Activated T-helper 1 cell treated with Interleukin-2 at 50 U/mL for 16 hours (primary cell): ENCODE results near the gene BMPR1B.
"Not testable (repeated sequence)": the region's sequence is repeated elsewhere in the genome, so short reads cannot be mapped to it uniquely, and the experiment has no call there.

Experiments
- DNase-seq: peaks from one replicate; pipeline ENCODE4 v3.0.0-alpha.2; 2020; ENCODE audit warnings: low read depth

Gene BMPR1B

DNA sequence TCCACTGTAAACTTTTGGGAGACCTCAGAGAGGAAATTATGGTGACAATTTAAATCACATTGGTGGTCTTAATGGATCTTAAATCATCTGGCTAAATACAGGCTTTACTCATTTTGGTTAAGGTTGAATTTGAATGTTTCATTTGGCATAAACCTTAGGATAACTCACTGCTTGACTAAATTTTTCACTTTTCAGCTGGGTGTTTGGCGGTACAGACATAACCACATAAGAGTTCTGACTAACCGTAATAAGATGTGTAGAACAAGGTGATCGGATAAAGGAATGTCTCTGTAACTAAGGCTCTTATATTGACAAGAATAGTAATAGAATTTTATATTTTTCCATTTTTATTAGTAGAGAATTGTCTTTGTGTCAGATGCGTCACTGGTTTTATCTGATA, 281.0 kb downstream of the BMPR1B start:
- no peak for DNase-seq

DNA sequence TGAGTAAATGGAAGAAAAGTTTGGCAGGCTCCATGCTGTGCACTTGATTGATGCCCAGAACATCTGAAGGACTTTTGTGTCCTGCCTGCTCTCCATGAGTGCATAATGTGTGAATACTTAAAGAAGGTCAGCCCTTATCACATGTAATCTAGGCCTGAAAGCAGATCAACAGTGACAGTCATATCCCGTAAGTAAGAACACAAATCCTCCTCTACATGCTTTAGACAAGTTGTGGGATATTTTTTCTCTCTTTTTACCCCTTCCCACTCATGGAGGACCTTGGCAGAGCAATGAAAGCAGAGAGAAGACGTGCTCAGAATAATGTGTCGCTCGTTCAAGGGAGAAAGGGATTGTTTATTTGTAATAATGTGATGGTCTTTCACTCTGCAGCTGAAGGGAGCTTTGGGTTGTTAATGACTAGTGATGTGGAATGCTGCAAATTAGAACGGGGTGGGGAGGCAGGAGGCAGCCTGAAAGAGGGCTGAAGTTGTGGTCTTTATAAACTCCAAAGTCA, 286.6 kb downstream of the BMPR1B start:
- no peak for DNase-seq

DNA sequence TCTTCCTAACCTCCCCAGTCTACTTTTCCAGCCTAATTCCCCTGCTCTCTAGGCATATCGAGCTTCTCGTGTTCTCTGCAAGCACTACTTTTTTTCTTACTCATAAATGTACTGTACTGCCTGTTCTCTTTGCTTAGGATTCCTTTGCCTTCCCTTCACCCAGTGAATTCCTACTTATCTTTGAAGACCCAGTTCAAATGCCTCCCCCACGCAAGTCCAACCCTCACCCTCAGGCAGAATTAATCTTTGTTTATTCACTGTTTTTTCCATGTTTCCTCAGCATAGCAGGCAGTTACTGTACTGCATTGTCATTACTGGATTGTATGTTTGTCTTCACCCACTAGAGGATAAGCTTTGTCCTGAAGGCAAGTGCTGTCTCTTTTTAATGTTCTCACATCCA, 287.7 kb downstream of the BMPR1B start:
- DNase-seq: no peak

DNA sequence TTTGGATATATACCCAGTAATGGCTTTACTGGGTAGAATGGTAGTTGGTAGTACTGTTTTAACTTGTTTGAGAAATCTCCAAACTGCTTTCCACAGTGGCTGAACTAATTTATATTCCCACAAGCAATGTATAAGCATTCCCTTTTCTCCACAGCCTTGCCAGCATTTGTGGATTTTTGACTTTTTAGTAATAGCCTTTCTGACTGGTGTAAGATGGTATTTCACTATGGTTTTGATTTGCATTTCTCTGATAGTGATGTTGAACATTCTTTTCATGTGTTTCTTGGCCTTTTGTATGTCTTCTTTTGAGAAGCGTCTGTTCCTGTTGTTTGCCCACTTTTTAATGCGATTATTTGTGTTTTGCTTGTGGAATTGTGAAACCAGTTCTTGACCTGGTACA, 290.5 kb downstream of the BMPR1B start:
- no peak for DNase-seq

DNA sequence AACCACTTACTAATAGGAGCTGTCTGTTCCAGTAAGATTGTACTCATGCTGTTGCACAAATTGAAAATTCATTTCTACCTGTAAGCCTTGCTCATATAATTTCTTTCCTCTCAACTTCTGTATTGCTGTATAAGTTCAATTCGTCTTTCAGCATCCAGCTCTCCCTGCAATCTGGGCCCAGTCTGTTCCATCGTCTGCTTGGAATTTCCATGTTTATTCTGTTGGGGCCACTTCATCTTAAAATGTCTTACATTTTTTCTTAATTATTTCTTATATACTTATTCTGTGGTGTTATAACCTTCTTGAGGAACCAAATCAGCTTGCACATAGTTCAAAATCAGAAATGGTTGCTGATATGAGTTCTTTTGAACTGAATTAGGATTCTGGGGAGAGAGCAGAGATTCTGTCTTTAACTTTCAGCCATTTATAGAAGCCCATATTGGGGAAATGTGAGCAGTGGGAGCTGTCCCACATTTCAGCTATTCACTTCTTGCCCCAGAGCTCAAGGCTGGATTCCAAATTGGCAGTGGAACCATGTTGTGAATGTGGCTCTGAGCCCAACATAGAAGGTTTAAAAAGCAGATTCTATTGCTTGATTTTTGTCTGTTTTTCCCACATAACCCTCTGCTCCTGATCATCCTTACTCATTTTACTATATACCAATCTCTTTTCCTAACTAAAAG, 291.9 kb downstream of the BMPR1B start:
- no peak for DNase-seq

DNA sequence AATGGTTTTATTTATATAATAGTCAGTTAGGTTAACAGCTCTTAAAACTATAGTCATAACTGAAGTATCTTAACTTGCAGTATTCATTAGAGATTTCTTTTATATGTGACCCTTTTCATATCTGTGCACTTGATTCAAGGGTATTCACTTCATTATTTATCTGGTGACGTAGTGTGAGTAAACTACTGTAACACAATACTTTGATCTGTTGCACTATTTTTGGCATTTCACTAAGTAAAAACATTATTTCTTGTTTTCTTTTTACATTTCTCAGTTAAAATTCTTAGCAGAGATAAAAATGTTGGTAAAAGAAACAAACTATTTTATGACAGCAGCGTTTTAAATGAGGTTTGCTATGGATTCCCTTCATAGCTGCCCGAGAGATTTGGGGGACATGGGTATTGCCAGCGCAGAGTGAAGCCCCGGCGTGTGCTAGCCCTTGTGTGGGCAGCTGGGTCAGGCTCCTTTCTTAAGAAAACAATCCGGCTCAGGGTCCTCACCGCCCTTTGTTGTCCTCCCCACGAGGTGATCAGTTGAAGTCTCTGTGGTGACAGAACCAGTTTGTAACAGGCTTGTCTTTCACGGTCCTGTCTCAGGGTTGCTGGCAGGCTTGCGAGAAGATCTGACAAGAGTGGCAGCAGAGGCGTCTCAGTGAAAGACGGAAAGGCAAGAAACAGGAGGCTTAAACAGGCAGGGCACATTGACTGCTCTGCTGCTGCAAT, 293.4 kb downstream of the BMPR1B start:
- no peak for DNase-seq

DNA sequence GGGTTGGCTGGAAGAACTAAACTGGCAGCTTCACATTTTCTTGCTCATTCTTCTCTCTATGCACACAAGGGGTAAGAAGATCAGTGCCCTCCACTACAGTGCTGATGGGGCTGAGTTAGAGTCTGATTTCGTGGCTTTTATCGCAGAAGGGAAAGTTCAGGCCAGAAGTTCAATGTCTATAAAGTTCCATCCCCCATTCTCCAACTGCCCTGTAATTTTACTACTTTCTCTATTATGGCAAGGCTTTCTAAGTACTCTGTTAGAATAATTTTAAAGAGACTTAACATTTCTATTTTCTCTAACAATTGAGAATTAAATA, 293.9 kb downstream of the BMPR1B start:
- DNase-seq: no peak

DNA sequence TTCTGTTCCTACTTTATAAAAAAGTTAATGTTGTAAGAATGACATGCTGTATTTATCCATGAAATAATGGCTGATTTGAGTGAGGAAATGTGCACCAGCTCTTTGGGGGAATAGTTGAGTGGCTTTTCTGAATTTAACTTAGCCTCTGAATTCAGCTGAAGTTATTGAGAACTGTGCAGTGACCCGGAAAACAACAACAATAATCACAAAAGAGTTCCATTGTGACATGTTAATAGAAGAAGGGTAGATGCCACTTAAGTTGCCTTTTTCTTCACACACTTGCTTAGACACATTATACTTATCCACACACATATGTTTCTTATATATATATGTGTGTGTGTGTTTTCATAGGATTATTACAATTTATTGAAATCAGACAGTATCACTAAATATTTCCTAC, 301.2 kb downstream of the BMPR1B start:
- DNase-seq: no peak

DNA sequence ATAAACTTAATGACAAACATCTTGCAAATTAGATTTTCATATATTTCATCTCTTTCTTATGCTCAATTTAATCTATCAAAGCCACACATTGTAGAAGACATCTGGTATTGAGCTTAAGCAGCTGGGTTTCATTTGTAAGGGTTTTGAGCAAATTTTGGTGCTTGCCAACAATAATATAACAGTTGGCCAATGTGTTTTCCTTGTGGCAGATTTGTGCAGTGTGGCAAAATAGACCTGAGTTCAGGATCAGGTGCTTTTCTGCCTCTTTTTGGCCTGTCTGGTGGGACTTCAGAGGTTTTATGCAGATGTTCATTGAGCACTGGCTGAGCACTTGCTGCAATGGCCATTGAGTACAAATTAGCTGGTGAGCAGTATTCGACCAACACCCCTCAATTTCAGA, 301.9 kb downstream of the BMPR1B start:
- no peak for DNase-seq

DNA sequence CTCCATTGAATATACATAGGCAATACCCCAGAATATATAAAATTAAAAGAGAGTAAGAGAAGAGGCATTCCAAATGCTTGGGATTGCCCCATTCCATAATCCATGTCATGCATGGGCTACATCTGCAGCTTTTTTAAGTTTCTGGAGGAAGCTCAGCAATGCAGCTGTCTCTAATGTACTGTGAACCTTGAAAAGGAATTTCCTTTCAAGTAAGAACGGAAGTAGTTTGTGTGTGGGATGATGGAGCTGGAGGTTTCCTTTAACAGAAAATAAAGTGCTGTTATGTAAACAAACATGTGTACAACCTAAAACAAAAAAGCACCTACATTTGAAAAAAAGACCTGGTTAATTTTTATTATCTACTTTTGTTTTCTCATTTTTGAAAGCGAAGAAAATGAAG, 303.5 kb downstream of the BMPR1B start:
- DNase-seq: no peak

DNA sequence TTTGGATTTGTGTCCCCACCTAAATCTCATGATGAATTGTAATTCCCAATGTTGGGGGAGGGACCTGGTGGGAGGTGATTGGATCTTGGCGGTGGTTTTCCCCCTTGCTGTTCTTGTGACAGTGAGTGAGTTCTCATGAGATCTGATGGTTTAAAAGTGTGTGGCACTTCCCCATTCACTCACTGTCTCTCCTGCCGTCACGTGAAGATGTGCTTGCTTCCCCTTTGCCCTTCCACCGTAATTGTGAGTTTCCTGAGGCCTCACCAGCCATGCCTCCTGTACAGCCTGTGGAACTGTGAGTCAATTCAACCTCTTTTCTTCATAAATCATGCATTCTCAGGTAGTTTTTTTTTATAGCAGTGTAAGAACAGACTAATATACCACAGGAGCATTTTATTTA, 304.0 kb downstream of the BMPR1B start:
- not testable (repeated sequence) for DNase-seq

DNA sequence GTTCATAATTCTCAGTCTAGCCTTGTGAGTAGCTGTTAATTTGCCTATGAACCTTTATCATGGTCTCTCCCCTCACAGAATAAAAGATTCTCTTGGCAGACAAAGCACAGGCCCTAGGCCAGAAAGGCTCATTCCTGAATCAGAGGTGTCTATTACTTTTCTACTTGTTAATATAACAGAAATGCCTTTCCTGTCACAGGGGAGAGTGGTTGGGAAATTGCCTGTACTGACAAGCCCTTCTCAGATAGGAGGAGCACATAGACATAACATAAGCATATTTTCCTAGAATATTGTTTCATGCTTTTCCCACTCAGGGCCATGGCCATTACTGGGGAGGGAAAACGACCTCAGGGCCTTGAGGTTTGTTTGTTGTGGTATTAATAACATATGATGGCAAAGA, 308.3 kb downstream of the BMPR1B start:
- DNase-seq: no peak

DNA sequence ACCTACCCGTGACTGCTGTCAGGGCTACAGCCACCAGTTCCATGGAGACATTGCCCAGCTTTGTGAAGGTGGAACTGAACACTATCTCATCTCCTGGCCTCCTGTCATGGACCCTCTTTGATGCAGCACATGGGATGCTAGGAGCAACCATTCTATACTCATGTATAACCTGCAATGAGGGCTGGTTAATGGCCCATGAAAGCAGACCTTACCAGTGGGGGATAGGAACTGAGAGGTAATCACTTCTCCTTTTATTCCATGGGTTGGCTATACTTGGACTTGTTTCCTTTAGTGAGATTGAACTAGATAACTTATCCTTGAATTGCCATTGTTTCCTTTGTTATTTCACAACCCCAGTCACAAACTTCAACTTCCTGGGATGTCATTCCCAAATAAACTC, 310.6 kb downstream of the BMPR1B start:
- no peak for DNase-seq

DNA sequence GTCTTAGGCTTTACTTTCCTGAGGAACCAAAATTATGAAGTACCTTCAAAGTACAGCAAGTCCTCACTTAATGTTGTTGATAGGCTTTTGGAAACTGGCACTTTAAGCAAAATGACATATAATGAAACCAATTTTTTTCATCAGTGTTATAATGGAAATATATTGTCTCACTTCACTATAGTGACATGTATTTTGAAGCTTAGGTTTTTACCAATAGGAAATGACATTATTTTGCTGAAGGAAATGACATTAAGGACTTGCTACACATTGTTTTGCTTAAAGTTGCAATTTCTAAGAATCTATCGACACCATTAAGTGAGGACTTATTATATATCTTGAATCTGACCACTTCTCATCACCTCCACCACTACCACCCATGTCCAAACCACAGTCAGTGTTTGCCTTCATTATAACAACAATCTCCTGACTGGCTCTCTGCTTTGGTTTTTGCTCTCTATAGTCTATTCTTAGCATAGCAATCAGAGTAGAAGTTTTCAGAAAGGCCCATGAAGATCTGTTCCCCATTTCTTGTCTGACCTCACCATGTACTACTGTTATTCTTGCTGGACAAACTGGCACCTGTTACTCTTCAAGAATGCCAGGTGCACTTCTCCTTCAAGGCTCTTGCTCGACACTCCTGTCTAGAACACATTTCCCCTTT, 311.2 kb downstream of the BMPR1B start:
- no peak for DNase-seq

DNA sequence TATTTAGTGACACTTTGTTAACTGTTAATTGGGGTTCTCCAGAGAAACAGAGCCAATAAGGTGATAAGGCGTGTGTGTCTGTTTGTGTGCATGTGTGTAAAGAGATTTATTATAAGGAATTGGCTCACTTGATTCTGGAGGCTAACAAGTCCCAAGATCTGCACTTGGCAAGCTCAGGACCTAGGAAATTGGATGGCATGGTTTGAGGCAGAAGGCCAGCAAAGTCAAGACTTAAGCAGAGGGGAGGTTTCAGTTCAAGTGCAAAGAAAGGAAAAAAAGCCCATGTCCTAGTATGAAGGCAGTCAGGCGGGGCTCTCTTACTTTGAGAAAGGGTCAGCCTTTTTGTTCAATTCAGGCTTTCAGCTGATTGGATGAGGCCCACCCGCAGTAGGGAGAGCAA, 314.1 kb downstream of the BMPR1B start:
- DNase-seq: no peak

DNA sequence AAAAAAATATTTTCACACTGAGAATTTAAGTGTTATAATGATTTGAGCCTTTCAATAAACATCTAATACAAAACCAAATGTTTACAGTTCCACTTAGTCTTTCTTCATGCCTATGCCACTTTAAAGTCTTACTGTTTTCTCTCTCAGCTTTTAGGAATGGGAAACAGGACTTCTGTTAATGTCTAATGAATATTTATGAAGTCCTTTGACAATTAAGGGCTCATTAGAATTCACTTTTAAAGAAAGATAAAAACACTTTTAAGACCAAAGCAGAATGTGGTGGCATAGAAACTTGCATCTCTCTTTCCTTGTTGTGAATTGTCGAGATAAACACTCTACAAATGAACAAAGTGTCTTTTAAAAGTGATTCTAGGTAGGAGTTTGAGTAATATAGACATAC, 315.9 kb downstream of the BMPR1B start:
- no peak for DNase-seq

DNA sequence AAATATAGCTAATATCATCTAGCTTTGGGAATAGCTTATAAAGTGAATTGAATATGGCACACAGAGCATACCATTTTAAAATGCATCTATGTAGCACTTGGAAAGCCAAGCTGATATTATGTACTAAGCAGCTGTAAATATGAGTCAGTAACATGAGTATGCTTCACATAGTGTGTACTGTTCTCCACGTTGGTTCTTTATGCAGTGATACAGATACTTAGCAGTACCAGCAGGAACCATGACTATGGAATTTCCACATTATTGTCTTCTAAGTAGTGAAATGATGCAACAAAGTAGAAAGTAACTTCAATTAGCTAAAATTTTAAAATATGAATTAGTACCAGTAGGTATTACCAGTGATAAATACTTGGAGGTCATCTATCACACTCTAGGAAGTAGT, 320.1 kb downstream of the BMPR1B start:
- no peak for DNase-seq

DNA sequence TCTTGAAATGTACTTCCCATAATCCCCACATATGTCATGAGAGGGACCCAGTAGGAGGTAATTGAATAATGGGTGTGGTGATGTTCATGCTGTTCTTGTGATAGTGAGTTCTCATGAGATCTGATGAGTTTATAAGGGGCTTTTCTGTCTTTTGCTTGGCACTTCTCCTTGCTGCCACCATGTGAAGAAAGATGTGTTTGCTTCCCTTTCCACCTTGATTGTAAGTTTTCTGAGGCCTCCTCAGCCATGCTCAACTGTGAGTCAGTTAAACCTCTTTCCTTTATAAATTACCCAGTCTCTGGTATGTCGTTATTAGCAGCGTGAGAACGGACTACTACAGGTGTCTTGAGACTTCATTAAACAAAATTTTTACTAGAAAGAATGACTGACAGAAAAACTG, 323.2 kb downstream of the BMPR1B start:
- DNase-seq: no peak

DNA sequence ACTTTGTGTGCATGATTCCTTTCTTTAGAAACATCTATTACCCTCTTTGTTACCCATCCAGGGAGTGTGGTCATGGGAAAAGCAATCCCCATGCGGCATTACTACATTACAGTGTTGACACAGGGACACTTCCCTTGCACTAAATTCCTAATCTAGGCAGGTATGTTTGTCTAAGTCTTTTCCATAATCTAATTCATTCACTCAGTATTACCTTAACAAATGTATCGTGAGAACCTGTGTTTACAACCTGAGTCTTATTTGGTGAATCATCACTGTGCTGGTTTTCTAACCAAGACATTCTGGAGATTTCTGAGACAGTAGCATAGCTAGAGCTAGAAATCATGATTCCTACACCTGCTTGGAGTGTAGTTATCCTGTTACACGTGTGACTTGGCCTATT, 326.8 kb downstream of the BMPR1B start:
- DNase-seq: no peak

DNA sequence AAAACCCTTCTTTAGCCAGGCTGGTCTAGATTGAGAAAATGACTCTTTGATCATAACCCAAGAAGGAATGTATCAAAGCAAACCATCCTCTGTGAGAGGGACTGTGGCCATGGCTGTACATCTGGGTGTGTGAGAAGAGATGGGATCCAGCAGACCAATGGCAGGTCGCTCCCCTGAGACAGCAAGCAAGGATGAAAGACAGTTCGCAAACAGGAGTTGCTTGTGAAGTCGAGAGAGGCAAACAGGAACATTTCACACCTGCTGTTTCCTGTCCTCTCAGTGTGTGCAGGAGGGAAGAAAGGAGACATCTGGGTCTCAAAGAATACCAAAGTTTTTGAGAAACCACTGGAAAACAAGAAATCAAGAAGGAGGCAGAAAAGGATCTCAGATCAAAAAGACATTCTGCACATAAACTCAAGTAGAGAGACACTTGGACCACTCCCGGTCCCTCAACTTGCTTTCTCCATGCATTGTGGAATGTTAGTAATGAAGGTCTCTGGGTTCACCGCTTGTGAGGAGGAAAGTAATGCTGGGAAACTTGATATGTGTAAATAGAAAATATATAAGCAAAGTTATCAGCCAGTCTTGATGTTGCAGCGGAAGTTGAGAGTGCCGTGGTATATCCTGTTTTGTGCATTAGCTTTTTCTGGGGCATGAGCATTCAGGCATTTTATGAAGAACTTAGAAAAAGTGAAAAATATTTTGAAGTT, 327.5 kb downstream of the BMPR1B start:
- no peak for DNase-seq

DNA sequence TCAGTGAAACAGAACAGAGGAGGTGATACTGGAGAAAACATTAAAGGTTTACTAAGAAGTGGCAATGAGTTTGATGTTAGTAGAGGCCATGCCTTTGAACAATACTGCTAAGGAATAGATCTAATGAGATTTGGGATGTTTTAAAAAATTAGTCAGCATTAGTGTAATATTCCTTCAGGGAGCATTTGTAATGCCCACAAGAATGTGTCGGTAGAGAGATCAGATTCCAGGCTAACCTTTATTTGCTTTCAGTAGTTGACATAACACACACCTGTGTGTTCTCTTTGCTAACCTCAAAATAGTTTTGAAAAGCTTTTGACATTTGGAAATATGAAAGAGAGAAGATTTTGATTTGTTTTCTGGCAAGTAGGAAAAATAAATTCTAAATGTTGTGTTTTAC, 328.8 kb downstream of the BMPR1B start:
- no peak for DNase-seq

DNA sequence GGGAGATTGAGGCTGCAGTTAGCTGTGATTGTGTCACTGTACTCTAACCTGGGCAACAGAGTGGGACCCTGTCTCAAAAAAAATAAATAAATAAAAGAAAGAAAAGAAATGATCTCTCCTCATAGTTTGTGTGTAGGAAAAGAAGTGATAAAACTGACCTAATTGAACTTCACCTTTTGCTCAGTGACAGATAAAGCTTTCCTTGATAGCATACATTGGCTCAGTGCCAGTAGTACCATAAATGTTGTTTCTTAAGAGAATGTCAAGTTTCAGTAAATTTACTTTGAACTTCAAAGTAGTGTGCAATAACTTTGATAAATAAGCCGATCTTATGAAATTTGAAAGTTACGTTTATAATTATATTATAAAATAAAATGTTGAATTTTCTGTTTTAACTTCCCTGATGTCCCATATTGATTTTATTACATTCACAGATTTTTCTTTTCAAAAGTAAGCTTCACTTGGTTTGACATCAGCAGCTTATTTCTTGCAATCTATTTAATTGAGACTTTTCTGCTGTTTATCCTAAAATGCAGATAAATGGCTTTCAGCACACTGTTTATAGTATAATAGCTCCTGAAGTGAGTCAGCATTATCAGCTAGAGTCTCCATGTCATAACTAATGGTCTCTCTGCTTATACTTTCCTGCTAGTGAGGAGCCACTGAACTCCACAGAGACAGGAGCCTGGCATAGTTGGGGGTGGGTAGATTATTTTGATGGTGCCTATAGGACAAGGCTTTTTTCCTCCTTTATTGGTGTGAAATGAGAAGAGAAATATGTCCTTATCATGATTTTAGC, 330.1 kb downstream of the BMPR1B start:
- no peak for DNase-seq
